Effector CD8-positive, alpha-beta T cell (primary cell): ENCODE data around the gene RRAGD.

Experiments used
- DNase-seq: peaks from one replicate; lab custom pipeline; 2025; lab: John Stamatoyannopoulos, UW

Gene RRAGD

GRCh38 chr6:89346433-89346832 is 65.6 kb downstream of the RRAGD start:
- DNase-seq = no peak

- no peak for DNase-seq
Observed at GRCh38 chr6:89339565-89339964, 72.5 kb downstream of the RRAGD start.

GRCh38 chr6:89335164-89335563 is 76.9 kb downstream of the RRAGD start:
- no peak for DNase-seq

GRCh38 chr6:89330910-89331309 is 81.2 kb downstream of the RRAGD start:
- DNase-seq = no peak

GRCh38 chr6:89328976-89329375 is 83.1 kb downstream of the RRAGD start:
- no peak for DNase-seq

GRCh38 chr6:89324304-89324703 is 87.8 kb downstream of the RRAGD start:
- no peak for DNase-seq

- no peak for DNase-seq
Observed at GRCh38 chr6:89323511-89323971, 88.5 kb downstream of the RRAGD start.

GRCh38 chr6:89321131-89321970 is 90.7 kb downstream of the RRAGD start:
- no peak for DNase-seq

GRCh38 chr6:89320012-89320559 is 92.0 kb downstream of the RRAGD start:
- DNase-seq = no peak

- no peak for DNase-seq
Observed at GRCh38 chr6:89317067-89317466, 95.0 kb downstream of the RRAGD start.

- no peak for DNase-seq
Observed at GRCh38 chr6:89315249-89315885, 96.7 kb downstream of the RRAGD start, which contains the start of gene GABRR2. Gene GABRR2, minus strand, starts transcription at chr6:89315299. Its CDS starts 134 bp downstream, at chr6:89315165.

- DNase-seq = no peak
Observed at GRCh38 chr6:89314692-89315091, 97.4 kb downstream of the RRAGD start.
